GM18517 (cell line): Measurements from ENCODE around the gene IFT88.

ENCODE experiments used
- ATAC-seq: cut with Tn5 transposase; IDR thresholded peaks from one replicate; pipeline ENCODE4 v1.9.1; 2021; ENCODE audit warnings: mild to moderate bottlenecking, moderate library complexity; ENCODE audit not compliant: unreplicated experiment

IFT88 gene

GRCh38 chr13:20711301-20712044 lies 144.5 kb downstream of the IFT88 start:
- no peak for ATAC-seq

GRCh38 chr13:20713014-20713376 lies 146.0 kb downstream of the IFT88 start:
- ATAC-seq = no peak

- no peak for ATAC-seq
Measured at GRCh38 chr13:20713751-20714150, 146.8 kb downstream of the IFT88 start.

- ATAC-seq = no peak
Measured at GRCh38 chr13:20714161-20714560, 147.2 kb downstream of the IFT88 start.

GRCh38 chr13:20714563-20715329 lies 147.8 kb downstream of the IFT88 start:
- ATAC-seq = no peak

GRCh38 chr13:20715330-20715712 lies 148.4 kb downstream of the IFT88 start:
- no peak for ATAC-seq

- no peak for ATAC-seq
Measured at GRCh38 chr13:20716951-20717350, 150.0 kb downstream of the IFT88 start.

GRCh38 chr13:20717581-20718542 lies 150.9 kb downstream of the IFT88 start:
- no peak for ATAC-seq

- no peak for ATAC-seq
Measured at GRCh38 chr13:20718958-20719566, 152.1 kb downstream of the IFT88 start.

- no peak for ATAC-seq
Measured at GRCh38 chr13:20719783-20720182, 152.8 kb downstream of the IFT88 start.

GRCh38 chr13:20720499-20720898 lies 153.5 kb downstream of the IFT88 start:
- no peak for ATAC-seq

GRCh38 chr13:20721058-20721453 lies 154.1 kb downstream of the IFT88 start:
- ATAC-seq = no peak

GRCh38 chr13:20721454-20722357 lies 154.7 kb downstream of the IFT88 start:
- no peak for ATAC-seq

- no peak for ATAC-seq
Measured at GRCh38 chr13:20727856-20728255, 160.9 kb downstream of the IFT88 start.

- no peak for ATAC-seq
Measured at GRCh38 chr13:20728579-20729311, 161.8 kb downstream of the IFT88 start.

- no peak for ATAC-seq
Measured at GRCh38 chr13:20729633-20730585, 163.0 kb downstream of the IFT88 start.

GRCh38 chr13:20738616-20739015 lies 171.7 kb downstream of the IFT88 start:
- no peak for ATAC-seq

GRCh38 chr13:20740021-20740420 lies 173.1 kb downstream of the IFT88 start:
- no peak for ATAC-seq
